Measurements from ENCODE around the gene ZNF497.
"Not testable (repeated sequence)": the region's sequence is repeated elsewhere in the genome, so short reads cannot be mapped to it uniquely, and the experiment has no call there.

Gene ZNF497

DNA sequence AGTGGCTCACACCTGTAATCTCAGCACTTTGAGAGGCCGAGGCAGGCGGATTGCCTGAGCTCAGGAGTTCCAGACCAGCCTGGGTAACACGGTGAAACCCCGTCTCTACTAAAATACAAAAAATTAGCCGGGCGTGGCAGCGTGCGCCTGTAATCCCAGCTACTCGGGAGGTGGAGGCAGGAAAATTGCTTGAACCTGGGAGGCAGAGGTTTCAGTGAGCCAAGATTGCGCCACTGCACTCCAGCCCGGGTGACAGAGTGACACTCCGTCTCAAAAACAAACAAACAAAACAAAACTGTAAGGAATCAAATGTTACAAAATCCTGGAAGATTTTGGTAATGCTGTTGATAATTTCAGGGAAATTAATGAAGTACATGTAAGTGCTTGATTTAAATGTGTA lies 14.5 kb downstream of the ZNF497 start:
- not testable (repeated sequence) for DNase-seq (ENCODE audit: low read depth in 2 of 2)

DNA sequence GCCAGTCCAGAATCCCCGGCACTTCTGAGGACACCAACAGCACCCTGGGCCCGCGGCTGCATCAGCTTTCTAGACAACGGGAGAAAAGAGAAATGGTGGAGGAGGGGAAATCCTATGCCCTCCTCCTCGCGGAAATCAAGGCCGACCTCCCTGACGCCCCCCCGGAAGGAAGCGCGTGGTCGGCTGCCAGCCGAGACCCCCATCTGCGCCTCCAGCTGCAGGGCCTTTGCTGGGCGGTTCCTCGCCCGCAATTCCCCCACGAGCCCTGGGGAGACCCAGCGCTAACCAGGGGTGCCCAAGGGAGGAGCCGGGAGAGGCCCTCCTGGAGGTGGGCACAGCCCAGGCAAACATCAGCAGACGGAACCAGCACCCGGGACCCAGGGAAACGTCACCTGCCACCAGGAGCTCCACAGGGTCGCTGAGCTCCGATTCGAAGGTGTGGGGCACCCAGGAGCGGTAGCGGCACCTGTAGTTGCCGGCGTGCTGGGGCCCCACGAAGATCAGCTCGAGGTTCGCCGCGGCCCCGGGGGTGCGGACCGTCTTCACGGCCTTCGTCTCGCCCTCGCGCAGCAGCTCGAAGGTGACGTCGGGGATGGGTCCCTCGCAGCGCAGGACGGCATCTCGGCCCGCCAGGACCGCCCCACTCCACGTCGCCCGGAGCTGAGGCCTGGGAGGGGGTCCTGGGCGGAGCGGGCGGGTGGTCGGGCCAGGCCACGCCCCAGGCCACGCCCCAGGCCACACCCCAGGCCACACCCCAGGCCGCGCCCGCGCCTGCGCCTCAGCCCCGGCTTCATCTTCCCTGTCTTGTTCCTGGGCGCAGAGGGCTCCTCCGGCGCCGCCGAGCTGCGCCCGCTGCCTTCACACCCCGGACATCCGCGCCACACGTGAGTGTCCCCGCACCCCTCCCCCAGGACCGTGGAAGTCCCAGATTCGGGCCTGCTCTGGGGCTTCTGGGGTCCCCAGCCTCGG lies 15.3 kb downstream of the ZNF497 start:
- peak; percentile 40 to 50 for DNase-seq (ENCODE audit: low read depth in 2 of 2)

DNA sequence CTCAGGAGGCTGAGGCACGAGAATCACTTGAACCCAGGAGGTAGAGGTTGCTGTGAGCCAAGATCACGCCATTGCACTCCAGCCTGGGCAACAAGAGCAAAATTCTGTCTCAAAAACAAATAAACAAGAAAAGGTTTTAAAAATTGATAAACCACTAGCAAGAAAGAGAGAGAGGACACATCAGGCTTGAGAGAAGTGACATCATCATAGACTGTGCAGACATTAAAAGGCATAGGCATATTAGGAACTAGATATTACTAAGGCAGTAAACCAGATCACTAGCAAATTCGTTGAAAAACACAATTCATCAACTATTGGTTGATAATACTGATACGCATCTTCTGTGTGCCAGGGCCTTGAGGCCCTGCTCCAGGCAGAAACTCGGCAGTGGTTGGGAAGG lies 17.0 kb downstream of the ZNF497 start:
- DNase-seq (ENCODE audit: low read depth in 2 of 2) = no peak

DNA sequence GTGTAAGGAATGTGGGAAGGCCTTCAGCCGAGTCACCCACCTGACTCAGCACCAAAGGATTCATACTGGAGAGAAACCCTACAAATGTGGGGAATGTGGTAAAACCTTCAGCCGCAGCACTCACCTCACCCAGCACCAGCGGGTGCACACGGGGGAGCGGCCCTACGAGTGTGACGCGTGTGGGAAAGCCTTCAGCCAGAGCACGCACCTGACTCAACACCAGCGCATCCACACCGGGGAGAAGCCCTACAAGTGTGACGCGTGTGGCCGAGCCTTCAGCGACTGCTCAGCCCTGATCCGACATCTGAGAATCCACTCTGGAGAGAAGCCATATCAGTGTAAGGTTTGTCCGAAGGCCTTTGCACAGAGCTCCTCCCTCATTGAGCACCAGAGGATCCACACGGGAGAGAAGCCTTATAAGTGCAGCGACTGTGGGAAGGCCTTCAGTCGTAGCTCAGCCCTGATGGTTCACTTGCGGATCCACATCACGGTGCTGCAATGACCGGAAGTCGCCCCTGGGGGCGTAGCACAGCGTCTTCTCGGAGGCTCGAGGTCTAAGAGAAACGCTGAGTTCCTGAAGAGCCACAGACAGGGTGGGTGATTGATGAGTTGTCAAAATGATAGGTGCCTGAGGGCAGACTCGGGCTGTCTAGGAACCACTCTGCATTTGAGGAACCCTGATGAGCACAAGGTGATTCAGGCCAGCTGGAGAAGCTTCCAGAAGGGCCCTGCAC lies 23.6 kb downstream of the ZNF497 start:
- DNase-seq (ENCODE audit: low read depth in 2 of 2) = no peak

DNA sequence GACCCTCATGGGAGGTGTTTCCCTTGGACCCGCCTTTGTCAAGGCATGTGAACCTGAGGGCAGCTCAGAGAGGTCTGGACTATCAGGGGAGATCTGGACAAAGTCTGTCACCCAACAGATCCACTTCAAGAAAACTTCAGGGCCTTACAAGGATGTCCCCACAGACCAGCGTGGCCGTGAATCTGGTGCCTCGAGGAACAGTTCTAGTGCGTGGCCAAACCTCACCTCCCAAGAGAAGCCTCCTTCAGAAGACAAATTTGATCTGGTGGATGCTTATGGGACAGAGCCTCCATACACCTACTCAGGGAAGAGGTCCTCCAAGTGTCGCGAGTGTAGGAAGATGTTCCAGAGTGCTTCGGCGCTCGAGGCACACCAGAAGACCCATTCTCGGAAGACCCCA lies 24.2 kb downstream of the ZNF497 start:
- DNase-seq (ENCODE audit: low read depth in 2 of 2) = no peak

DNA sequence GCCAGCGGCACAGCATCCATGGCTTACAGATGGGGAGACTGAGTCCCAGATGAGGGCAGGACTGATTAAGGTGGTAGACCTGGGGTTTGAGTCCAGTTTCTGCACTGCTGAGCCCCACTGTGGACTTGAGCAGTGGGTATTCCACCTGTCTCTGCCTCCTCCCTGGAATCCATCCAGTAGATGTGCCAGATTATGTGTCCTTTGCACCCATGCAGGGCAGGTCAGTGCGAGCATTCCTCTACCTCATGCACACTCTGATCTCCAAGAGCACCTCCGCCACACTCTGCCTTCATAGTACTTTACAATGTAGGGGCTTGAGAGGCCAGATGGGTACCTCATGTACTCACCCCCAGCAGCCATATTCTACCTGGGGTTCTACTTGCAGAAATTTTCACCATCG lies 25.7 kb downstream of the ZNF497 start:
- no peak for DNase-seq (ENCODE audit: low read depth in 2 of 2)

DNA sequence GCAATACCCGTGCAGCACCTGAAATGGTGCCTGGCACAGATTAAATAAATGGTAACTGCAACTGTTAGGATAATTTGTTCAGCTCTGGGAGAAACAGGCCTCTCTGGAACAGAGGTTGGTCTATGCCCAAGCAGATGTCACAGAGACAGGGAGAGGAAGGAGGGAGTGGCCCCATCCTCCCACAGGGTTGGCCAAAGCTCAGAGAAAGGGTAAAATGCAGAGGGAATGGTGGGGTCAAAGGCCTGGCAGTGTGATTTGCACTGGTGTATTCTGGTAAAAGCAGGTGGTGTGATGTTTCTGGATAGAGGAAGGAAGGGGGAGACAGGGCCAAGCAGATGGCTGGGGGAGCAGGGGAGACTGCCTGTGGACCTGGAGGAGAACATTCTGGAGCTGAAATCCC lies 26.3 kb downstream of the ZNF497 start:
- no peak for DNase-seq (ENCODE audit: low read depth in 2 of 2)

DNA sequence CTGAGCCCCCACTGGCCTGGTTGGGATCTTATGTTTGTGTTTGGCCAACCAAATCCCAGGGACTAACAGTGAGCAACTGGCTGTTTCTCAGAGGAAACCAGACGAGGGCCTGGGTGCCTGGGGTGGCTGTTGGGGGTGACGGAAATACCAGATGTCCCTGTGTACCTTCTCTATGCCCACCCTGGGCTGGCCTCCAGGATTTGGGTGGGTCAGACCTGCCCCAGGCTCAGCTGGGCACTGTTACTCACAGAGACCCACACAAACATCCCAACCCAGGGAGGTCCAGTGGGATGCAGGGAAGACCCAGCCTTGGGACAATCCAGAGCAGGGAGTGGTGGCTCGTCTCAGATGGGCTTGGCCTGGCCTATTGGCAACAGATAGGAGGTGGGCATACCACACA lies 26.9 kb downstream of the ZNF497 start:
- DNase-seq (ENCODE audit: low read depth in 2 of 2) = no peak

DNA sequence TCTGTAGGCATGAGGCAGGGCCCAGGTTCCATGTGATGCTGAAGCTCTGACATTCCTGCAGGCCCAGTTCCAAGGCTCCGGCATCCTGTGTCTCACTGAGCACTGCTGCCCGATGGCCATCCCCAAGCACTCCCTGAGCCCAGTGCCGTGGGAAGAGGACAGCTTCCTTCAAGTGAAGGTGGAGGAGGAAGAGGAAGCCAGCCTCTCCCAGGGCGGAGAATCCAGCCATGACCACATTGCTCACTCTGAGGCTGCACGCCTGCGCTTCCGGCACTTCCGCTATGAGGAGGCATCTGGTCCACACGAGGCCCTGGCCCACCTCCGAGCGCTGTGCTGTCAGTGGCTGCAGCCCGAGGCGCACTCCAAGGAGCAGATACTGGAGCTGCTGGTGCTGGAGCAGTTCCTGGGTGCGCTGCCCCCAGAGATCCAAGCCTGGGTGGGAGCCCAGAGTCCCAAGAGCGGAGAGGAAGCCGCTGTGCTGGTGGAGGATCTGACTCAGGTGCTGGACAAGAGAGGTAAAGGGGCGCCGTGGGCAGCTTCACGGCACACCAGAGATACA lies 27.8 kb downstream of the ZNF497 start:
- no peak for DNase-seq (ENCODE audit: low read depth in 2 of 2)

DNA sequence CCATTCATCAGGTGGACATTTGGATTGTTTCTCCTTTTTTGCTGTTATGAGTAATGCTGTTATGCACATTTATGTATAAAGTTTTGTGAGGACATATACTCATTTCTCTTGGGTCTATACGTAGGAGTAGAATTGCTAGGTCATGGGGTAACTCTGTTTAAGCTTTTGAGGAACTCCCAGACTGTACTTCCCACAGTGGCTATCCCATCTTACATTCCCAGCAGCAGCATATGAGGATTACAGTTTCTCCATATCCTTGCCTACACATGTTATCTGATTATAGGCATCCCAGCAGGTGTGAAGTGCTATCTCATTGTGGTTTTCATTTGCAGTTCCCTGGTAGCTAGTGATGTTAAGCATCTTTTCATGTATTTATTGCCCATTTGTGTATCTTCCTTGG lies 29.9 kb downstream of the ZNF497 start:
- DNase-seq (ENCODE audit: low read depth in 2 of 2) = no peak

DNA sequence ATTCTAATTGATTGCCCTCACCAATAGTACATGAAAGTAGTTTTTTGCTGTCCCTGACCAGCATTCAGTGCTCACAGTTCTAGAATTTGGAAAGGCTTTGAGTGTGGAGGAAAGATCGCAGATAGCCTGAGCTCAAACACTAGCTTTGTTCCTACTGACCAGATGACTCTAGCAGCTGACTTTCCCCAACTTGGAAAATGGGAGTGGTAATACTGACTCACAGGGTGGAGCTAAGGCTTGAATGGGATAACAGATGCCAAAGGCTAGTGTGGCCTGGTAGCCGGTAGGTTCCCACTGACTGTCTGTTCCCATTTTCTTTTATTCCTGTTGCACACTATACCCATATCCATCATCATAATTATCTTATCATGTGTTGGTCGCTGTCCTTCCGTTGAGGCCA lies 32.1 kb downstream of the ZNF497 start:
- no peak for DNase-seq (ENCODE audit: low read depth in 2 of 2)

DNA sequence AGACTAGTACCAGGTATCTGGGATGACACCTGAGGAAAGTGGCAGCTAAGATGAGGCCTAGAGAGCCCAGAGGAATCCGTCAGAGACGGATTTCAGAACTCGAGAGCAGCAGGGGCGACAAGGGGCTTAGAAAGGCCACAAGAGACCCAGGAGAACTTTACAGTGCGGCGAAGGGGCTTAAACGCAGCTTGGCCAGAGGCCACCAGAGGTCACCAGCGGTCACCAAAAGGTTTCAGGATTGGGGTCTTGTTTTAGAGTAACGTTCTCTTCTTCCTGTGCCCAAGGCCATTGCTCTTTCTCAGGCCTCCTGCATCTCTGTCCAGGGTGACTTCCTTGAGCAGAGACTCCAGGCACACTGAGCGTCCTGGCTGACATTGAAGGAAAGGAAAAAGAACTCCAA lies 33.6 kb downstream of the ZNF497 start:
- DNase-seq (ENCODE audit: low read depth in 2 of 2) = no peak

DNA sequence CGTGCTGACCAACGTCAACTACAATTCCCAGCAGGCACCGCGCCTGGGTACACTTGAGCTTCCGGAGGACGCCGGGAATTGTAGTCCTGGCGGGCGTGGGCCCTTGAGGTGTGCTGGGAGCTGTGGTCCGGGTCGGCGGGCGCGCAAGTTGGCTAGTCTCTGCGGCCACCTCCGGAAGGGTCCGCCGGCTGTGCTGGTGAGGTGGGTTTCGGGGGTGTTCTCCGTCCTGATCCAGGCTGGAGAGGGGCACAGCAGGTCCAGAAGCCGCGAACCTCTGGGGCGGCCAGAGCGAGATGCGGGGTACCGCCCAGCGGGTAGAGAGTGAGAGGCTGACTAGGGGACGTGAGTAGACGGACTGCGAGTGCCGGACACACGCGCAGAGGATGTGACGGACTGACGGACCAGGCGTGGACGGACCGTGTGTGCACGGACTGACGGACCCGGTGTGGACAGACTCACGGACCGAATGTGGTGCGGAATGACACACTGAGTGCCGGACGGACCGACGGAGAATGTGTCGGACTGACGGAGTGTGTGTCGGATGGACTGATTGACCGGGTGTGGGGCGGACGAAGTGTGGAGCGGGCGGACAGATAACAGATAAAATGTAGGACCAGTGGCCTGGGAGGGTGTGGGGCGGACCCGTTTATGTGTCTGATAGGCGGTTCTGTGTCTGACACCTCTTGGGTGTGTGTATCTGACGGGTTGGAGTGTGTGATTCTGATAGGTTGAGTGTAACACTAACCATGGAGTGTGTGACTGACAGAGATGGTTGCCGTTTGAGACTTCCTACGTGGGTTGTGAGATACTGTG lies 35.4 kb downstream of the ZNF497 start, which contains the start of gene ZSCAN22:
Gene ZSCAN22, plus strand, starts transcription at position 81 of the 813 bp plus-strand sequence. CDS start 7,809 bp downstream, outside the sequence.
- peak; percentile 81 to 92 for DNase-seq (ENCODE audit: low read depth in 2 of 2)

DNA sequence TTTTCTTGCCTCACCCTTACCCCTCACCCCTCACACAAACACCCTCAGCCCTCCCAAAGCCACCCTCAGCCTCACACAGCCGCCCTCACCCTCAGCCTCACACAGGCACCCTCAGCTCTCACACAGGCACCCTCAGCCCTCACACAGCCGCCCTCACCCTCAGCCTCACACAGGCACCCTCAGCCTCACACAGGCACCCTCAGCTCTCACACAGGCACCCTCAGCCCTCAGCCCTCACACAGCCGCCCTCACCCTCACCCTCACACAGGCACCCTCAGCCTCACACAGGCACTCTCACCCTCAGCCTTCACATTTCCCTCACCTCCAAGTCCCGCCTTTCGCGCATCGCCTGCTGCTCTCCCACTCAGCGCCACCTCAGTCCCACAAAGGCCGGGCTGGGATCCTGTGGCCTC lies 36.0 kb downstream of the ZNF497 start:
- DNase-seq (ENCODE audit: low read depth in 2 of 2) = no peak

DNA sequence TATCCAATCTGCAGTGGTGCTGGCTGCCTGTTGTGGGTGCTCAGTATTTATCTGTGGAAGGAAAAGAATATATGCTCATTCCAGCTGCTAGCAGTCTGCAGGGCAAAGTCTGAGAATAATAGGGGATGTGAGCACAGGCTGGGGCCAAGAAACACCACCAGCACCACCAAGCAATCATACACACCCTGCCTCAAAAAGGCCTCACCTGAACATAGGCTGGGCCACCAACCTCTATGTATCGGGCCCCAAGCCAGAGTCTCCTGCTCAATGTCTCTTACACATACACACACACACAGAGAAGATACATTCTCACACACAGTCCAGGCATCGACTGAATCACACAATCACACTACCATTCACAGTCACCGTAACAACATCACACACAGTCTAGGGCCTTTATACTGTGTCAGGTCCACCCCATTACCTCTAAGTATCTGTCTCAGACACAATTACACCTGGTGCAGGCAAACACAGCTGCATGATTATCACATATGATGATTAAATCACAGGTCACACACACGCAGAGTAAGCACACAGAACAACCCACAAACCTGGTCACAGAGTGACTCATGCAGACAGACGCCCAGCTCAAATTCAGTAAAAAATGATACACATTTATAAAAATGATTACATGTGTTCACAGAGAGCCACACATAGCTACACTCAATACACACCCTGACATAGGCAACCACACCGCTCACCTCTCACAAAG lies 37.1 kb downstream of the ZNF497 start:
- DNase-seq (ENCODE audit: low read depth in 2 of 2) = no peak

DNA sequence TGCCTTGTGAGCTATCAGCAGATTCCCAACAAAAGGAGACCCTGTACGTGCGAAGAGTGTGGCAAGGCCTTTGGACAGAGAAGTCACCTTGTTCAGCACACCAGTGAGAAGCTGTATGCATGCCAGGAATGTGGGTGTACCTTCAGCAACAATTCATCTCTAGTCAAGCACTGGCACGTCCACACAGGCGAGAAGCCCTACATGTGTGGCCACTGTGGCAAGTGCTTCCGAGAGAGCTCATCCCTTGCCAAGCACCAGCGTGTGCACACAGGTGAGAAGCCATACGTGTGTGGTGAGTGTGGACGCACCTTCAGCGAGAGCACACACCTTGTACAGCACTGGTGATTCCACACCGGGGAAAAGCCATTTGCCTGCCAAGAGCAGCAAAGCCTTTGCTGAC lies 43.3 kb downstream of the ZNF497 start:
- DNase-seq (ENCODE audit: low read depth in 2 of 2) = no peak

DNA sequence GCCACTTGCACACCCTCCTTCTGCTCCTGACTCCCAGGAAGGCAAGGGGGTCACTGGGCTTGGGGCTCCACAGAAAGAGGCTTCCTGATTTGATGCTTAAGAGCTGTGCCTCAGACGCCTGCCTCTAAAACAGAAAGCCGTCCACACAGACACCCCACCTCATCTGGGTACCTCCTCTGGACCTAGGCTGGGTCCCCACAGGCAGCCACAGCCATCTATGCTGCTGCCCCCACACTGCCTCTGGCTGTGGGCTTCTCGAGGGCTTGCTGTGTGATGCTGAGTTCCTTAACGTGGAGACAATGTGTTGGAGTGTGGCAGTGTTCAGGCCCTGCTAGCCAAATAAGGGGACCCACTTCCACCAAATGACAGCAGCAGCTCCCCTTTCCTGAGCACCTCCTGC lies 44.3 kb downstream of the ZNF497 start:
- DNase-seq (ENCODE audit: low read depth in 2 of 2) = no peak

DNA sequence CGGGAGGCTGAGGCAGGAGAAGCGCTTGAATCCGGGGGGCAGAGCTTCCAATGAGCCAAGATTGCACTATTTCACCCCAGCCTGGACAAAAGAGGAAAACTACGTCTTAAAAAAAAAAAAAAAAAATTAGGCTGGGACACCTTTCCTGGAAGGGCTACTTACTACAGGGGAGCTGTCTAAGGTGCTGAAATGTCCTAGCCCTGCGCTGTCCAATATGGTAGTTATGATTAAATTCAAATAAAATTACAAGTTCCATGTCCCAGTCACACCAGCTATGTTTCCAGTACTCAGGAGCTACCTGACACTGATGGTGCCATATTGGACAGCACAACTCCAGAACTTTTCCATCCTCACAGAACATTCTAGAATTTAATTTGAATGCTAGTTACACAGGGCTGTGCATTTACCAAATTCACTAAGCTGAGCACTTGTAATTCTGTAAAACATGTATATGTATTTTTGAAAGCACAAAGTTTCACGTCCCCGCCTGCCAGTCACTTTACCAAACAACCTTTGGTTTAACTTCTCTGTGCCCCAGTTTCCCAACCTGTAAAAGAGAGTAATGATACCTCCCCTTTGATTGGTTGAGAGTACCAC lies 45.0 kb downstream of the ZNF497 start:
- DNase-seq (ENCODE audit: low read depth in 2 of 2) = no peak

DNA sequence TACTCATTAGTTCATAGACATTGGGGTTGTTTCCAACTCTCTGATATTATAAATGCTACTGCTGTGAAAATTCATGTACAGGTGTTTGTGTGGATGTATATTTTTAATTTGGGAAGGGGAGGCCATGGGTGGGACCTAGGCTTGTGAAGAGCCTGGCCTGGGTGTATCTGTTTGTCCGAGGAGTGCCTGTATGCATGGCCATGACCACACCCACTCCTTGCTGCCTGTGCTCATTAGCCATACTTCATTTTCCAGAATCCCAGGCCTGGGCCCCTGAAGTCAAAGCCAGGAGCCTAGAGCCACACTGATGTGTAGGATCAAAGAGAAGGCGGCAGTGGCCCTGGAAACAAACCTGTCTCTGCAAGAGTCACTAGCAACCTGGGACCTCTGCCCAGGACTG lies 47.0 kb downstream of the ZNF497 start:
- no peak for DNase-seq (ENCODE audit: low read depth in 2 of 2)

DNA sequence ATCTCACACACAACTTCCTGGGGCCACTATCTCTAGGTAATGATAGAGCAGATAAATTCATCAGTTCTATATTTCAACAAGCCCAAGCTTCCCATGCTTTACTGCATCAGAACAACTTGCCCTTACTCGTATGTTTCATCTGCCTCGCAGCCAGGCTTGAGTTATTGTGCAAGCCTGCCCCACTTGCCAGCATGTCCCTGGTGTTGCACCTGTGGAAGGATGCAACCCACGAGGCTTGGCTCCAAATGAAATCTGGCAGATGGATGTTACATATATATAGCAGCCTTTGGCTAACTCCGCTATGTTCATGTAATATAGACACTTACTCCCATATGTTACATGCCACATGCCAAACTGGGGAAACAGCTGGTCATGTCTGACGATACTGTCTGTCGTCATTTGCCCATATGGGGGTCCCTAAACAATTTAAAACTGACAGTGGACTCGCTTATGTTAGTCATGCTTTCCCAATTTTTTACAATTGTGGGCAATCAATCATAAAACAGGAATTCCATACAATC lies 51.1 kb downstream of the ZNF497 start:
- DNase-seq (ENCODE audit: low read depth in 2 of 2) = no peak
